Kidney epithelial cell (primary cell): Measurements from ENCODE around the gene HMG20B. TPM values are rescaled to one million over a fixed set of nuclear protein-coding genes. Genes with fewer than 3 reads are reported as not detected.

Experiments used
- DNase-seq: peaks from one replicate; pipeline ENCODE4 v3.0.0-alpha.2; 2010; ENCODE audit warnings: low read depth
- H3K27me3 ChIP-seq: 2 replicates; pipeline ENCODE4 v1.6.0; 2011; ENCODE audit warnings: low read length; ENCODE audit not compliant: control insufficient read depth, insufficient read depth
- H3K36me3 ChIP-seq: 2 replicates; pipeline ENCODE4 v1.5.1; 2011; ENCODE audit warnings: low read length; ENCODE audit not compliant: control insufficient read depth, insufficient read depth
- H3K4me3 ChIP-seq: 2 replicates; pipeline ENCODE4 v1.5.1; 2011; ENCODE audit warnings: low read depth, mild to moderate bottlenecking, control low read depth, low read length
- total RNA-seq: library from RNA; depleted of rRNA; stranded (reverse); fragments of >200 nt; gene quantifications from 2 replicates; pipeline ENCODE4 v1.2.3, GENCODE V29; 2015
- TF ChIP-seq, protein P1 (sequence below): IDR thresholded peaks from 2 replicates; pipeline ENCODE4 v1.5.1; 2011; ENCODE audit warnings: mild to moderate bottlenecking, moderate library complexity, low read length, control low read depth, inconsistent platforms; ENCODE audit not compliant: insufficient read depth, poor library complexity, severe bottlenecking

Gene HMG20B
- total RNA-seq, 1 donor from 2014 or later, result 84.5 TPM

DNA sequence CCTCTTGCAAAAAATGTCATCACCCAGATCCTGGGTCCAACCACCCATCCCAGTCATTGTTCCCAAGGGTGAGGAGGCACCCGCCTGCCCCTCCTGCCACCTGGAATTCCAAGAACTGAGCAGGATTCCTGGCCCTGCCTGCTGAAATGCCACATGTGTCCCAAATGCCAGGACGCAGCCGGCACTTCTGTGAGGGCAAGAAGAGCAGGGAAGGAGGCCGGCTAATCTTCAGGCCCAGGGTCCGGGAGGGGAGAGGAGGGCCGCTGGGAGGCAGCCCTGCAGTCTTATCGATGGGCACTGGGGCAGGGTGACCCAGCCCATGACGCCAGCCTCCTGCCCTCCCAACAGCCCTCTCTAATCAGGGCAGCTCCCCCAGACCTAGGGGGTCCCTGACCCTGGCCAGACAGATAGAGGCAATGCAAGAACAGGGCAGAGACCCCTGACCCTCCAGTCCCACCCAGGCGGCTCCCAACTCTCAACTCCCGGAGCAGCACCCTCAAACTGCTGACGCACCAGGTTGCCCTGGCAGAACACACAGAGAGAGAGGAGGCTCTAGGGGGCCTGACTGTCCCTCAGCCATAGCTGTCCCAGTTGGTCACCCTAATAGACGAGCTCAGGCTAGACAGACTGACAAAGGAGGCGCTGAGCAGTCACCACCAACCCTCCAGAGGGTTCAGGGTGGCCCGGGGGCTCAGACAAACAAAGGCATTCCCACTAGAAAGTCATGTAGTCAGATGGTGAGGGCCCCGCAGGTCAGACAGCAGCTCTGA, 16.9 kb upstream of the HMG20B start:
- DNase-seq, result no peak
- H3K27me3 ChIP-seq, result no peaks in the 10 kb centered on the region
- peak overlapping the region; percentile 89 for H3K4me3 ChIP-seq
- H3K36me3 ChIP-seq, result peaks cover 1% of the 10 kb centered on the region
- TF ChIP-seq, protein P1, sequence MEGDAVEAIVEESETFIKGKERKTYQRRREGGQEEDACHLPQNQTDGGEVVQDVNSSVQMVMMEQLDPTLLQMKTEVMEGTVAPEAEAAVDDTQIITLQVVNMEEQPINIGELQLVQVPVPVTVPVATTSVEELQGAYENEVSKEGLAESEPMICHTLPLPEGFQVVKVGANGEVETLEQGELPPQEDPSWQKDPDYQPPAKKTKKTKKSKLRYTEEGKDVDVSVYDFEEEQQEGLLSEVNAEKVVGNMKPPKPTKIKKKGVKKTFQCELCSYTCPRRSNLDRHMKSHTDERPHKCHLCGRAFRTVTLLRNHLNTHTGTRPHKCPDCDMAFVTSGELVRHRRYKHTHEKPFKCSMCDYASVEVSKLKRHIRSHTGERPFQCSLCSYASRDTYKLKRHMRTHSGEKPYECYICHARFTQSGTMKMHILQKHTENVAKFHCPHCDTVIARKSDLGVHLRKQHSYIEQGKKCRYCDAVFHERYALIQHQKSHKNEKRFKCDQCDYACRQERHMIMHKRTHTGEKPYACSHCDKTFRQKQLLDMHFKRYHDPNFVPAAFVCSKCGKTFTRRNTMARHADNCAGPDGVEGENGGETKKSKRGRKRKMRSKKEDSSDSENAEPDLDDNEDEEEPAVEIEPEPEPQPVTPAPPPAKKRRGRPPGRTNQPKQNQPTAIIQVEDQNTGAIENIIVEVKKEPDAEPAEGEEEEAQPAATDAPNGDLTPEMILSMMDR, result no peak

DNA sequence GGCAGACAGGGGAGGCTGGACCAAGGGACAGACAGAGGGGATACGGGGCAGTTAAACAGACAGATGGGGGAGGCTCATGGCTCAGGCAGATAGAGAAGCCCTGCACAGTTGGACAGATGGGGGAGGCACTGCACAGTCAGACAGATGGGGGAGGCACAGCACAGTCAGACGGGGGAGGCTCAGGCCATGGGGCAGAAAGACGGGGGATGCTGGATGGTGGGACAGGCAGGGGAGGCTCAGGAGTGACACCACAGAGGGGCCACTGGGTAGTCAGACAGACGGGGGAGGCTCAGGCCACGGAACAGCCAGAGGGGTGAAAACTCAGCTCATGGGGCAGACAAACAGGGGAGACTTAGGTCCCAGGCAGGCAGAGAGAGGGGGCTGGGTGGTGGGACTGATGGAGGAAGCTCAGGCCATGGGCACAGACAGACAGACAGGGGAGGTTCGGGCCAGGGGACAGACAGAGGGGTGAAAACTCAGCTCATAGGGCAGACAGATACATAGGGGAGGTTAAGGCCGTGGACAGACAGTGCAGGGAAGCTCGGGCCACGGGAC, 16.2 kb upstream of the HMG20B start:
- peak overlapping the region; percentile 89 for H3K4me3 ChIP-seq
- DNase-seq, result no peak
- H3K27me3 ChIP-seq, result no peaks in the 10 kb centered on the region
- H3K36me3 ChIP-seq, result peaks cover 1% of the 10 kb centered on the region
- TF ChIP-seq, protein P1, result no peak

DNA sequence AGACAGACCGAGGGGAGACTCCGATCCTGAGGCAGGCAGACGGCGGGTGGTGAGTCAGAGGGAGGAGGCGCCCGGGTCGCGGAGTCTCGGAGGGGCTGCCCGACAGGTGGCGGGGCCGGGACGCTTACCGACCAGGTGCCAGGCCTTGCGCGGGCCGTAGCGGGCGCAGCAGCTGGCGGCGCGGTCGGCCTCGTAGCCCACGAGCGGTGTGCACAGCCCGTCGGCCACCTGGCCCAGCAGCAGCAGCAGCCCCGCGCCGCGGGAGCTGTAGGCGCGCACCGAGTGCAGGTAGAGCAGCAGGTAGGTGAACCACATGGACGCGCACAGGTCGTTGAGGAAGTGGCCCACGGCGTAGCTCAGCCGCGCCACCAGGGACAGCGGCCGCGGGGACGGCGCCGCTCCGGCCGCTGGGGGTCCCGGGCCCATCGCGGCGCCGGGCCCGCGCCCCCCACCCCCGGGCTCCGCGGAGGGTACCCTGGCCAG, 15.7 kb upstream of the HMG20B start:
- Histone ChIP-seq H3K27me3 (no peaks in the 10 kb centered on the region), H3K4me3 (peak overlapping the region; percentile 89), H3K36me3 (peaks cover 1% of the 10 kb centered on the region)
- no peak for DNase-seq
- TF ChIP-seq, protein P1, result no peak

DNA sequence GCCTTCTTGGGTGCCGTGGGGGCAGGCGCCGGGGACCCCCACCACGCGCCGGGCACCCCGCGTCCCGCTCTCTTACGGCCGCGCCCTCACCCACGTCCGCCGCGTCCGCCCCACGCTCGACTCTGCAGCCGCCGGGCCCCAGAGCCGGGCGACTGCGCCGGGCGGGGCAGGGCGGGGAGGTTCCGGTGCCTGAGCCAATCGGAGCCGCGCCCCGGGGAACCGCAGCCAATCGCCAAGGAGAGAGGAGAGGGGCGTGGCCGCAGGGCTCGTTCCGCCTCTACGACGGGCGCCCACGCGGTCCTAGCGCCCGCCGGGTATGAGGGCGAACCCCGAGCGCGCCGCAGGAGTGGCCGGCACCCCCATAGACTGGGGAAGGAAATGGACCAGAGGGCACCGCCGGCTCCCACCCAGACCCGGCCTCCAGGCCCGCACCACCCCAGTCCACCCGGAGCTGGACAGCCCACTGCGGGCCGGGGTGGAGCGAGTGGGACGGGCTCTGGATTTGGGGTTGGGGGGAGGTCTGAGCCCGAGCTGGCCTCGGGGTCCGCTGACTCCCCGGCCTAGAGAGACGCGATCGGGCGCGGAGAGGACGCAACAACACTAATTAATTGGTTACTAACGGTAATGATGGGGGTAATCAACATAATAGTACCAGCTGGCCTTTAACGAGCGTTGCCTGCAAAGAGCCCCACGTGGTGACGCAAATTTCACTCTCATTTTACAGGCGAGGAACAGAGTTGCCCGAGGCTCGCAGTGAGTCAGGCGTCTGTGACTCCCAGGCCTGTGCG, 15.1 kb upstream of the HMG20B start, which contains the start of gene MFSD12:
MFSD12 (minus strand) TSS at position 126 of the 788 bp plus-strand sequence. CDS start 183 bp downstream, outside the sequence.
- H3K36me3 ChIP-seq, result peaks cover 1% of the 10 kb centered on the region
- DNase-seq, result peak; percentile 77

DNA sequence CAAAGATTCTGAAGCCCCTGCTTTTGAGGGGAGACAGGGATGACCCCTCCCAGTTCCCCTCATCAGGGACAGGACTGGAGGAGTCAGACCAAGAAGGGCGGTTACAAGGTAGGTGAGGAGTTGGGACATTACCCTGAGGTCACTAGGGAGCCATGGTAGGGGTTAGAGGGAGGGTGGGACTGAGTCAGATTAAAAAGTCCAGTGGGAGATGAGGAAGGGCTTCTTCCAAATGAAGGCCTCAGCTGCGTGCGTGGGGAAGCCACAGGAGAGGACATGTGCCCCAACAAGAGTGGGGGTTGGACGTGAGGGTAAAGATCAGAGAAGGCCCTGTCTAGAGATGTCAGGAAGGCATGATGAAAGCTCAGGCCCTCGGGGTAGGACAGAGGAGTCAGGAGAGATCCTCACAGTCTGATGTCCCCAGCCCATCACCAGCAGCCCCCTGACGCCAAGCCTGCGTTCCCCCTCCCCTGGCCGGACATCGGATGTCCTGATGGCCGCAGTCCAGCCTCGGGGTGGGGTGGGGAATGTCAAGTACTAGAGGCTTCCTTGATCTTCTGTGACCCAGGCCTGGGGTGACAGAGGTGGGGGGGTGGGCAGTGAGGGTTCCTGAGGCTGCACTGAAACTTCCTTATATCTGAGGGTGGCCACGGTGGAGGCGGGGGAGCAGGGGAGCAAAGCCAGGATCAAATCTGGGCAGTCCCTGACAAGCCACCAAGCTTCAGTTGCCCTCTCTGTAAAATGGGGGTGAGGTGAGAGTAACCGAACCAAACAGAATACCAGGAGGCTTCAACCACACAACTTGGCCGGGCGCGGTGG, 8.8 kb upstream of the HMG20B start:
- no peak for DNase-seq
- Histone ChIP-seq H3K36me3 (no peaks in the 10 kb centered on the region), H3K27me3 (no peaks in the 10 kb centered on the region), H3K4me3 (no peak overlapping the region)
- TF ChIP-seq, protein P1, result no peak

More for the DNA sequence above, 15.1 kb upstream of the HMG20B start, which contains the start of gene MFSD12:
- TF ChIP-seq, protein P1, result no peak
- H3K4me3 ChIP-seq, result peak within 1 kb of the TSS; percentile 89
- H3K27me3 ChIP-seq, result no peaks in the 10 kb centered on the region
